Erythroblast (primary cell): ENCODE results near the gene ACACB.

Experiments
- GATA1 ChIP-seq: IDR thresholded peaks from 2 replicates; pipeline ENCODE4 v1.6.1; 2011; ENCODE audit warnings: low read depth, mild to moderate bottlenecking, control low read depth, low read length, moderate library complexity
- POLR2A ChIP-seq: IDR thresholded peaks from 2 replicates; pipeline ENCODE4 v1.6.1; 2011; ENCODE audit warnings: mild to moderate bottlenecking, low read length

DNA sequence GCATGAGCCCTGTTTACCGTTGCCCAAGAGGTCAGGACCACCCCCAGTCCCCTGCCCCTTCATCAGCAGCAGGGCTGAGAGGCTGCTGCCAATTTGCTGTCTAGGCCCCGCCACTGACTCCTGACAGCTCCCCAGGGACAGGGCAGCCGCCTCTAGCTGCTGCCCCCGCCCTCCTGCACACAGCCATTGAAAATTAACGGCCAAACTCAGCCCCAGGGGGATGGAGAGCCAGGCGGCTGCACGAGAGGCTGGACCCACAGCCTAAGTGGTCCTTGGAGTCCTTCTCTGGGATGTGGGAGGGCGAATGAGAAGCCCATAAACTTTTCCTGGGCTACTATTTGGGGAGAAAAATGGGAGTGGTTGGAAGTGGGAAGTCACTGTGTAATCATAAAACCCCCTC, 188.1 kb downstream of the ACACB start:
- TF ChIP-seq POLR2A = no peak
- no peak for TF ChIP-seq GATA1
